OCI-LY3 (cell line): Measurements from ENCODE around the gene HSPBP1.

Experiments
- H2AFZ ChIP-seq: fragments of 200-600, 300-600 bp; shearing (Covaris generic); 2 replicates; pipeline ENCODE4 v1.6.0; 2014; ENCODE audit warnings: antibody characterized with exemption, low read depth, low read length
- H3K27ac ChIP-seq: fragments of 200-600, 300-600 bp; sonication (generic); 2 replicates; pipeline ENCODE4 v1.5.1; 2014; ENCODE audit warnings: mild to moderate bottlenecking, low read length, moderate library complexity, mixed read lengths
- H3K27me3 ChIP-seq: fragments of 200-600, 300-600 bp; sonication (generic); 2 replicates; pipeline ENCODE4 v1.6.1; 2014; ENCODE audit warnings: low read depth, low read length, mixed read lengths
- H3K36me3 ChIP-seq: fragments of 200-600, 300-600 bp; sonication (generic); replicated peaks from 2 replicates; pipeline ENCODE3; 2014; ENCODE audit warnings: low read depth, low read length, mixed read lengths
- H3K4me1 ChIP-seq: fragments of 300-600, 200-600 bp; sonication (generic); 2 replicates; pipeline ENCODE4 v1.6.1; 2014; ENCODE audit warnings: low read length, mixed read lengths
- H3K4me2 ChIP-seq: fragments of 200-600, 300-600 bp; sonication (generic); 2 replicates; pipeline ENCODE4 v1.6.1; 2014; ENCODE audit warnings: low read length, mixed read lengths
- H3K4me3 ChIP-seq: fragments of 300-600, 200-600 bp; sonication (generic); 2 replicates; pipeline ENCODE4 v1.5.1; 2014; ENCODE audit warnings: antibody characterized with exemption, mild to moderate bottlenecking, low read length, moderate library complexity
- H3K79me2 ChIP-seq: fragments of 300-600, 200-600 bp; shearing (Covaris generic); 2 replicates; pipeline ENCODE4 v1.6.1; 2014; ENCODE audit warnings: mild to moderate bottlenecking, low read length, mixed read lengths
- H3K9ac ChIP-seq: fragments of 300-600, 200-600 bp; shearing (Covaris generic); 2 replicates; pipeline ENCODE4 v1.6.0; 2014; ENCODE audit warnings: mild to moderate bottlenecking, low read length, moderate library complexity
- H3K9me3 ChIP-seq: fragments of 200-600, 300-600 bp; shearing (Covaris generic); 2 replicates; pipeline ENCODE4 v1.6.1; 2014; ENCODE audit warnings: low read length, mixed read lengths; ENCODE audit not compliant: insufficient read depth
- H4K20me1 ChIP-seq: fragments of 200-600, 300-600 bp; sonication (generic); 2 replicates; pipeline ENCODE4 v1.6.1; 2016; ENCODE audit warnings: low read length, mixed read lengths; ENCODE audit not compliant: insufficient read depth
- EZH2phosphoT487 ChIP-seq: fragments of 200-600 bp; shearing (Covaris generic); IDR thresholded peaks from 2 replicates; pipeline ENCODE4 v1.6.1; 2018; ENCODE audit warnings: antibody characterized with exemption, mixed run types, low read depth
- TF ChIP-seq, protein P1 (sequence below): fragments of 200-600, 300-600 bp; sonication (generic); IDR thresholded peaks from 2 replicates; pipeline ENCODE4 v1.5.1; 2014; ENCODE audit warnings: antibody characterized with exemption, low read length, low read depth

The HSPBP1 gene

DNA sequence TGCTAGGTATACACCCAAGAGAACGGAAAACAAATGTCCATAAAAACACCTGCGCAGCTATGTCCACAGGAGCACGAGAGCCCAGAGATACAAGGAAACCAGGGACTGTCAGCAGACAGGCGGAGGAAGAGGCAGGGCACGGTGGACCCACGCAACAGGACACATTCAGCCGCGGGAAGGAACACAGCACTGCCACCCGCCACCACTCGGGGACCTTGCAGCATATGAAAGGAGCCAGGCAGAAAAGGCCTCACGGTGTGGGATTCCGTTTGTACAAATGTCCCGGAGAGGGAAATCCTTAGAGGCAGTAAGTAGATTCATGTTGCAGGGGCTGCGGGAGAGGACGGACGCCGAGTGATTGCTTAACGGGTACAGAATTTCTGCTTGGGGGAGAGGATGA lies 7.8 kb downstream of the HSPBP1 start:
- no peak for TF ChIP-seq EZH2phosphoT487
- peaks cover 12% of the 10 kb centered on the region for H3K79me2 ChIP-seq
- peaks cover 35% of the 10 kb centered on the region for H3K4me1 ChIP-seq
- no peaks in the 10 kb centered on the region for H4K20me1 ChIP-seq
- no peak overlapping the region for H2AFZ ChIP-seq
- H3K27ac ChIP-seq, result no peak overlapping the region
- no peaks in the 10 kb centered on the region for H3K27me3 ChIP-seq
- H3K4me2 ChIP-seq, result no peak overlapping the region
- H3K9me3 ChIP-seq, result no peaks in the 10 kb centered on the region
- peaks cover 37% of the 10 kb centered on the region for H3K36me3 ChIP-seq
- no peak overlapping the region for H3K9ac ChIP-seq
- H3K4me3 ChIP-seq, result no peak overlapping the region

- H3K4me2 ChIP-seq, result no peak overlapping the region
- peaks cover 18% of the 10 kb centered on the region for H3K4me1 ChIP-seq
- no peak for TF ChIP-seq EZH2phosphoT487
- TF ChIP-seq, protein P1, sequence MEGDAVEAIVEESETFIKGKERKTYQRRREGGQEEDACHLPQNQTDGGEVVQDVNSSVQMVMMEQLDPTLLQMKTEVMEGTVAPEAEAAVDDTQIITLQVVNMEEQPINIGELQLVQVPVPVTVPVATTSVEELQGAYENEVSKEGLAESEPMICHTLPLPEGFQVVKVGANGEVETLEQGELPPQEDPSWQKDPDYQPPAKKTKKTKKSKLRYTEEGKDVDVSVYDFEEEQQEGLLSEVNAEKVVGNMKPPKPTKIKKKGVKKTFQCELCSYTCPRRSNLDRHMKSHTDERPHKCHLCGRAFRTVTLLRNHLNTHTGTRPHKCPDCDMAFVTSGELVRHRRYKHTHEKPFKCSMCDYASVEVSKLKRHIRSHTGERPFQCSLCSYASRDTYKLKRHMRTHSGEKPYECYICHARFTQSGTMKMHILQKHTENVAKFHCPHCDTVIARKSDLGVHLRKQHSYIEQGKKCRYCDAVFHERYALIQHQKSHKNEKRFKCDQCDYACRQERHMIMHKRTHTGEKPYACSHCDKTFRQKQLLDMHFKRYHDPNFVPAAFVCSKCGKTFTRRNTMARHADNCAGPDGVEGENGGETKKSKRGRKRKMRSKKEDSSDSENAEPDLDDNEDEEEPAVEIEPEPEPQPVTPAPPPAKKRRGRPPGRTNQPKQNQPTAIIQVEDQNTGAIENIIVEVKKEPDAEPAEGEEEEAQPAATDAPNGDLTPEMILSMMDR, result no peak
- H4K20me1 ChIP-seq, result no peaks in the 10 kb centered on the region; the same call in 1 of the 2 replicates
- no peak overlapping the region for H3K9ac ChIP-seq
- no peaks in the 10 kb centered on the region for H3K27me3 ChIP-seq
- no peaks in the 10 kb centered on the region for H3K9me3 ChIP-seq
- peaks cover 39% of the 10 kb centered on the region for H3K36me3 ChIP-seq
- H2AFZ ChIP-seq, result no peak overlapping the region
- H3K4me3 ChIP-seq, result no peak overlapping the region
- peaks cover 19% of the 10 kb centered on the region for H3K79me2 ChIP-seq
- no peak overlapping the region for H3K27ac ChIP-seq
These were observed 9.6 kb downstream of the HSPBP1 start for GRCh38 chr19:55270172-55270942.

GRCh38 chr19:55269299-55269698 lies 10.6 kb downstream of the HSPBP1 start:
- no peaks in the 10 kb centered on the region; the same call in 1 of the 2 replicates for H4K20me1 ChIP-seq
- no peak overlapping the region for H2AFZ ChIP-seq
- H3K9me3 ChIP-seq, result no peaks in the 10 kb centered on the region
- no peak overlapping the region for H3K9ac ChIP-seq
- TF ChIP-seq, protein P1, result no peak
- TF ChIP-seq EZH2phosphoT487, result no peak
- no peaks in the 10 kb centered on the region for H3K27me3 ChIP-seq
- H3K79me2 ChIP-seq, result peaks cover 9% of the 10 kb centered on the region
- peaks cover 29% of the 10 kb centered on the region for H3K36me3 ChIP-seq
- H3K4me3 ChIP-seq, result no peak overlapping the region
- H3K4me1 ChIP-seq, result peaks cover 8% of the 10 kb centered on the region
- H3K27ac ChIP-seq, result no peak overlapping the region
- H3K4me2 ChIP-seq, result no peak overlapping the region

DNA sequence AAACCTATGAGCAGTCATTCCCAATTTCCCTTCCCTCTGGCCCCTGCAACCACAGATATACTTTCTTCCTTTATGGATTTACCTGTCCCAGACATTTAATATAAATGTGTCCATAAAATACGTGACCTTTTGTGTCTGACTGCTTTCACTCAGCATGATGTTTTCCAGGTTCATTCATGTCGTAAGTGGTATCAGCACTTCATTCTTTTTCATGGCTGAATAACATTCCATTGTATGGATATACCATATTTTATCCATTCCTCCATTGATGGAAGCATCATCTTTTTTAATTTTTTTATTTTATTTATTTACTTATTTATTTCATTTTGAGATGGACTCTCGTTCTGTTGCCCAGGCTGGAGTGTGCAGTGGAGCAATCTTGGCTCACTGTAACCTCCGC lies 13.1 kb downstream of the HSPBP1 start:
- Histone ChIP-seq H3K36me3 (peaks cover 9% of the 10 kb centered on the region), H3K9me3 (no peaks in the 10 kb centered on the region), H3K27me3 (no peaks in the 10 kb centered on the region), H3K4me2 (no peak overlapping the region), H3K79me2 (peaks cover 9% of the 10 kb centered on the region), H2AFZ (no peak overlapping the region), H3K4me1 (no peaks in the 10 kb centered on the region), H4K20me1 (no peaks in the 10 kb centered on the region; the same call in 1 of the 2 replicates), H3K4me3 (no peak overlapping the region), H3K27ac (no peak overlapping the region), H3K9ac (no peak overlapping the region)
- no peak for TF ChIP-seq EZH2phosphoT487
- TF ChIP-seq, protein P1, result no peak
